Ishikawa (cell line): ENCODE measurements around the gene GCGR.

Source experiments
- CEBPB ChIP-seq: IDR thresholded peaks from 2 replicates; pipeline ENCODE4 v1.6.1; 2012
- CREB1 ChIP-seq: IDR thresholded peaks from 2 replicates; pipeline ENCODE4 v1.6.1; 2012; ENCODE audit warnings: low read depth
- EGR1 ChIP-seq: IDR thresholded peaks from 2 replicates; pipeline ENCODE4 v1.6.1; 2012
- EP300 ChIP-seq: IDR thresholded peaks from 2 replicates; pipeline ENCODE4 v1.6.1; 2012; ENCODE audit warnings: borderline replicate concordance
- FOXM1 ChIP-seq: IDR thresholded peaks from 2 replicates; pipeline ENCODE4 v1.6.1; 2012; ENCODE audit warnings: low read depth, borderline replicate concordance
- MAX ChIP-seq: IDR thresholded peaks from 2 replicates; pipeline ENCODE4 v1.6.1; 2012
- NFIC ChIP-seq: IDR thresholded peaks from 2 replicates; pipeline ENCODE4 v1.6.1; 2012
- RAD21 ChIP-seq: IDR thresholded peaks from 2 replicates; pipeline ENCODE4 v1.6.1; 2012; ENCODE audit warnings: low read depth
- REST ChIP-seq: IDR thresholded peaks from 2 replicates; pipeline ENCODE4 v1.6.1; 2012; ENCODE audit warnings: low read depth, mild to moderate bottlenecking
- TAF1 ChIP-seq: IDR thresholded peaks from 2 replicates; pipeline ENCODE4 v1.6.1; 2012; ENCODE audit warnings: low read depth, mild to moderate bottlenecking
- TCF12 ChIP-seq: IDR thresholded peaks from 2 replicates; pipeline ENCODE4 v1.6.1; 2012; ENCODE audit warnings: low read depth
- TEAD4 ChIP-seq: IDR thresholded peaks from 2 replicates; pipeline ENCODE4 v1.6.1; 2012
- YY1 ChIP-seq: IDR thresholded peaks from 2 replicates; pipeline ENCODE4 v1.6.1; 2012; ENCODE audit warnings: low read depth
- ZBTB7A ChIP-seq: IDR thresholded peaks from 2 replicates; pipeline ENCODE4 v1.6.1; 2012; ENCODE audit warnings: low read depth
- TF ChIP-seq, protein P1 (sequence below): IDR thresholded peaks from 2 replicates; pipeline ENCODE4 v1.6.1; 2012

The GCGR gene

DNA sequence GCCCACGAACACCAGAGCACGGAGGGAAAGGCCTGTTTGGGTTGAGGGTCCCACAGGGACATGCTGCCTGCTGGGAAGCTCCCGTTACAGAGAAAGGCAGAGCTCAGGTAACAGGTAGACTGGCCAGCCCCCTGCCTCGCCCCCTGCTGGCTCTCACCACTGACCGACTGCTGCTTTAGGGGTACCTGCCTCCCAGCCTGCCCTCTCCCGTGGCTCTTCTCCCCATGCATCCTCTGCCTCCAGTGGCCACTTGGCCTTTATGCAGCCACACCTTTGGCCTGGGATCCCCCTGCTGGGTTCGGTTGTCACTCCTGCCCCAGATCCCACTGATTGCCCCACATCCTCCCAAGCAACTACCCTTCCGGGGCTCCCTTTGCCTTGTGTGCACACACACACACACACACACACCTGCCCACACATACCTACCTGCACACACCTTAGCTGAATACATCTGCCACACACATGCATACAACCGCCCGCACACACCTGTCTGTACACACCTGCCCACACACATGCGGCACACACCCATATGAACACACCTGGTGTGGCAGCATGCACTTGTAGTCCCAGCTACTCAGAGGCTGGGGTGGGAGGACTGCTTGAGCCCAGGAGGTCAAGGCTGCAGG lies 22.0 kb downstream of the GCGR start:
- TF ChIP-seq EGR1 (no peak), NFIC (no peak)

GRCh38 chr17:81828656-81829055 lies 24.7 kb downstream of the GCGR start:
- TF ChIP-seq REST: no peak
- TF ChIP-seq EP300: no peak
- TF ChIP-seq EGR1: no peak
- TF ChIP-seq MAX: no peak
- TF ChIP-seq YY1: no peak
- no peak for TF ChIP-seq CEBPB
- TF ChIP-seq FOXM1: no peak
- TF ChIP-seq TCF12: no peak
- no peak for TF ChIP-seq TEAD4
- TF ChIP-seq, protein P1, sequence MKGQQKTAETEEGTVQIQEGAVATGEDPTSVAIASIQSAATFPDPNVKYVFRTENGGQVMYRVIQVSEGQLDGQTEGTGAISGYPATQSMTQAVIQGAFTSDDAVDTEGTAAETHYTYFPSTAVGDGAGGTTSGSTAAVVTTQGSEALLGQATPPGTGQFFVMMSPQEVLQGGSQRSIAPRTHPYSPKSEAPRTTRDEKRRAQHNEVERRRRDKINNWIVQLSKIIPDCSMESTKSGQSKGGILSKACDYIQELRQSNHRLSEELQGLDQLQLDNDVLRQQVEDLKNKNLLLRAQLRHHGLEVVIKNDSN: no peak
- TF ChIP-seq ZBTB7A: no peak
- TF ChIP-seq RAD21: no peak
- TF ChIP-seq NFIC: no peak
- no peak for TF ChIP-seq CREB1
- TF ChIP-seq TAF1: no peak

DNA sequence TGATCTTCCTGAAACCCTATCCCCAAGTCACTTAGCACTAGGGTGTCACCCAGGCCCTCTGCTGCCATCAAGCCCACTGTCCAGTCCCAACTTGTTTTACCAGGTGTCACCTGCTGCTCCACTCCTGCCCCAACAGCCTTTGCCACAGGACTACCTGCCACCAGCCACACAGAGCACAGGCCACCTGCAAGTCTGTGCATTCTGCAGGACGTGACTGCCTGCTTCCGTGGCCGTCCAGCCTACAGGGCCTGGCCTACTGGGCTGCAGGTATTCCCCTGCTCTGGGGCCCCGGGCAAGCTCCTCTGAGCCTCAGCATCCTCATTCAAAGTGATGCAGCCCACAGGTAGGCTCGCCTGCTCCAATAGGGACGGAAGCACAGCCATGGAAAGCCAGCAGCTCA lies 25.9 kb downstream of the GCGR start:
- no peak for TF ChIP-seq CREB1
- no peak for TF ChIP-seq FOXM1
- TF ChIP-seq CEBPB: no peak
- TF ChIP-seq EP300: no peak
- TF ChIP-seq RAD21: no peak
- TF ChIP-seq TAF1: no peak
- no peak for TF ChIP-seq NFIC
- TF ChIP-seq TEAD4: no peak
- TF ChIP-seq TCF12: no peak
- no peak for TF ChIP-seq MAX
- TF ChIP-seq EGR1: no peak
- no peak for TF ChIP-seq ZBTB7A

DNA sequence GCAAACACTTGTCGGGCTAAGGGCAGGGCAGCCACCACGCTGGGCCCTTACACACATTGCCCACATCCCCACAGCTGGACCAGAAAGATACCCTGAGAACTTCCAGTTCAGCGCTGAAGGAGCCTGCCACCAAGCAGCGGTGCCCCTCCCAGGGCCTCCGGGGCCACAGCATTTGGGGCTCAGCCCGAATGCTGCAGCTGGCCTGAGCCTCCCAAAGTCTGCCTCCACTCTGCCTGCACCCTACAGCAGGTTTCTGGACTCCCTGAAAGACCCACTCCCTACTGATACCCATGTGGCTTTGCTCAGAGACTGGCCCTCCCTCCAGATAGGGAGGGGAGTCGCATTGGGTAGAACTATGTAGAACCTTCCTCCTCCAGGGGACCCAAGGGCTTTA lies 27.6 kb downstream of the GCGR start:
- no peak for TF ChIP-seq REST
- TF ChIP-seq CREB1: no peak
- TF ChIP-seq, protein P1: no peak
- no peak for TF ChIP-seq TAF1
- TF ChIP-seq EP300: no peak
- no peak for TF ChIP-seq EGR1
- no peak for TF ChIP-seq NFIC
- TF ChIP-seq FOXM1: no peak
- no peak for TF ChIP-seq RAD21
- TF ChIP-seq ZBTB7A: no peak
- no peak for TF ChIP-seq TEAD4
- no peak for TF ChIP-seq TCF12
- no peak for TF ChIP-seq YY1
- no peak for TF ChIP-seq MAX
- TF ChIP-seq CEBPB: no peak

DNA sequence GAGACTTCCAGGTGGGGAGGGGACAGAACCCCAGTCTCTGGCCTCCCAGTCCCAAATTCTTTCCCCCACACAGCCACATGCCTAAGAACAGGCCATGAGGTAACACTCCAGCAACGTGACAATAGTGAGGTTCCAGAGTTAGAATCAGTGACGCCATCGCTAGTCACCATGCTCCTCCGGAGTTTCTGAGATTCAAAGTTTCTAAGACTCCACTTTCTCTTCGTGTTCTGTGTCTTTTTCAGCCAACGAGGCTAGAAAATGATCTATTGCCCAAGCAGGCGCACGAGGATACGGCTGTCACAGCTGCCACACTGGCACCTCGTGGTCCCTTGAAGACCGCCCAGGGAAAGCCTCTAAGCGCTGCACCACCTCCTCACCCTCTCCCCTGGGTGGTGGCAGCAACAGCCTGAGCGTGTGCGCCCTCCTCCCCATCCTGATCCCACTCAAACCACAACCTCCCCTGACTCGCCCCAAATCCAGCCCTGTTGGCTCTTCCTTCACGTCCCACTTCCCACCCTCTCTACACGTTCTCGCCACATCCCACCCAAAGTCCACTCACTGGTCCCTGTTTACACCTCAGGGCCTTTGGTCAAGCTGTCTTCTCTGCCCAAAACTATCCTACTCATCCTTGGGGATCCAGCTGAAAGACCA lies 28.1 kb downstream of the GCGR start:
- TF ChIP-seq EP300: no peak
- TF ChIP-seq ZBTB7A: no peak

- no peak for TF ChIP-seq CEBPB
- TF ChIP-seq CREB1: no peak
- TF ChIP-seq EGR1: 0 out of 2 replicates have a peak, but pooled peaks have one; percentile 35
- no peak for TF ChIP-seq YY1
- TF ChIP-seq, protein P1: no peak
- TF ChIP-seq ZBTB7A: peak; percentile 64
Measured at GRCh38 chr17:81832608-81833159, 28.7 kb downstream of the GCGR start.
